Testis (tissue), 2 donors: ENCODE results near the gene PPIG.
"Not testable (repeated sequence)": the region's sequence is repeated elsewhere in the genome, so short reads cannot be mapped to it uniquely, and the experiment has no call there.

Source experiments
- POLR2A ChIP-seq: fragments of 450-650 bp; IDR thresholded peaks from one replicate; pipeline ENCODE4 v1.6.1; 2017; ENCODE audit warnings: antibody characterized with exemption, mild to moderate bottlenecking, moderate library complexity
- TF ChIP-seq, protein P1 (sequence below), 3 experiments: fragments of 450-650 bp in 2 of 3; fragments of 200-600 bp in 1 of 3; sonication (generic) in 1 of 3; IDR thresholded peaks; one replicate each; pipeline ENCODE4 v1.5.1; 2016 to 2019; ENCODE audit warnings: antibody characterized with exemption in 3 of 3, mild to moderate bottlenecking in 2 of 3, moderate library complexity in 1 of 3

DNA sequence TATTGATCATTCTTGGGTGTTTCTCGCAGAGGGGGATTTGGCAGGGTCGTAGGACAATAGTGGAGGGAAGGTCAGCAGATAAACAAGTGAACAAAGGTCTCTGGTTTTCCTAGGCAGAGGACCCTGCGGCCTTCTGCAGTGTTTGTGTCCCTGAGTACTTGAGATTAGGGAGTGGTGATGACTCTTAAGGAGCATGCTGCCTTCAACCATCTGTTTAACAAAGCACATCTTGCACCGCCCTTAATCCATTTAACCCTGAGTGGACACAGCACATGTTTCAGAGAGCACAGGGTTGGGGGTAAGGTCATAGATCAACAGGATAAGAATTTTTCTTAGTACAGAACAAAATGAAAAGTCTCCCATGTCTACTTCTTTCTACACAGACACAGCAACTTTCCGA lies 9.6 kb upstream of the PPIG start:
- TF ChIP-seq, protein P1, sequence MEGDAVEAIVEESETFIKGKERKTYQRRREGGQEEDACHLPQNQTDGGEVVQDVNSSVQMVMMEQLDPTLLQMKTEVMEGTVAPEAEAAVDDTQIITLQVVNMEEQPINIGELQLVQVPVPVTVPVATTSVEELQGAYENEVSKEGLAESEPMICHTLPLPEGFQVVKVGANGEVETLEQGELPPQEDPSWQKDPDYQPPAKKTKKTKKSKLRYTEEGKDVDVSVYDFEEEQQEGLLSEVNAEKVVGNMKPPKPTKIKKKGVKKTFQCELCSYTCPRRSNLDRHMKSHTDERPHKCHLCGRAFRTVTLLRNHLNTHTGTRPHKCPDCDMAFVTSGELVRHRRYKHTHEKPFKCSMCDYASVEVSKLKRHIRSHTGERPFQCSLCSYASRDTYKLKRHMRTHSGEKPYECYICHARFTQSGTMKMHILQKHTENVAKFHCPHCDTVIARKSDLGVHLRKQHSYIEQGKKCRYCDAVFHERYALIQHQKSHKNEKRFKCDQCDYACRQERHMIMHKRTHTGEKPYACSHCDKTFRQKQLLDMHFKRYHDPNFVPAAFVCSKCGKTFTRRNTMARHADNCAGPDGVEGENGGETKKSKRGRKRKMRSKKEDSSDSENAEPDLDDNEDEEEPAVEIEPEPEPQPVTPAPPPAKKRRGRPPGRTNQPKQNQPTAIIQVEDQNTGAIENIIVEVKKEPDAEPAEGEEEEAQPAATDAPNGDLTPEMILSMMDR (IDR thresholded peaks at IDR 0.05): not testable (repeated sequence)
- not testable (repeated sequence) for TF ChIP-seq POLR2A
